AG04449 (cell line): ENCODE results near the gene STRN3.

Experiments
- CTCF ChIA-PET: fragments of 350-600 bp; formaldehyde crosslinking; extraction: SDS; loops from one replicate; lab custom pipeline; 2021; ENCODE audit warnings: antibody characterized with exemption; lab: Yijun Ruan, JAX
- POLR2A ChIA-PET: fragments of 400-600, 350-600 bp; formaldehyde crosslinking; extraction: SDS; loops from one replicate; lab custom pipeline; 2020; ENCODE audit warnings: antibody characterized with exemption, inconsistent platforms; lab: Yijun Ruan, JAX
- DNase-seq: peaks from one replicate; pipeline ENCODE4 v3.0.0-alpha.2; 2010; ENCODE audit warnings: low read depth, low spot score
- H3K4me3 ChIP-seq: 2 replicates; pipeline ENCODE4 v1.5.1; 2011; ENCODE audit warnings: low read depth, mild to moderate bottlenecking, control low read depth, low read length
- TF ChIP-seq, protein P1 (sequence below): IDR thresholded peaks from one replicate; pipeline ENCODE4 v1.5.1; 2011; ENCODE audit warnings: mild to moderate bottlenecking, moderate library complexity, low read length, control low read depth, inconsistent platforms; ENCODE audit not compliant: insufficient read depth; ENCODE audit errors: missing control alignments

STRN3 gene

DNA sequence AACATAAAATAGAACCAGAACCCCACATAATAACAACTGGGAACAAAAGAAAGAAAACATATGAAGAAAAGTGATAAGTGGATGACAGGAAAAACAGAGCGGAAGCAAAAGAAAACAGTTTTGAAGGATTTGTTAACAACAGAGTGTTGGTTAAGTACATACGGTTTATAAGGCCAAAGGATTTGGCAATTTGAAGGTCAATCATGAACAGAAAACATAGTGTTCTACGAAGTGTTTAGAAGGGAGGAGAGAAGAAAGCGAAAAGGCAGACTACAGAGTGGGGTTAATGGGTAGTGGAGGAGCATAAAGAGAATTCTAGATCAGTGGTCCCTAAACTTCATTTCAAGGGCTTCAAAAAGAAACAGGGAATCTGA lies 4.6 kb downstream of the STRN3 start:
- TF ChIP-seq, protein P1, sequence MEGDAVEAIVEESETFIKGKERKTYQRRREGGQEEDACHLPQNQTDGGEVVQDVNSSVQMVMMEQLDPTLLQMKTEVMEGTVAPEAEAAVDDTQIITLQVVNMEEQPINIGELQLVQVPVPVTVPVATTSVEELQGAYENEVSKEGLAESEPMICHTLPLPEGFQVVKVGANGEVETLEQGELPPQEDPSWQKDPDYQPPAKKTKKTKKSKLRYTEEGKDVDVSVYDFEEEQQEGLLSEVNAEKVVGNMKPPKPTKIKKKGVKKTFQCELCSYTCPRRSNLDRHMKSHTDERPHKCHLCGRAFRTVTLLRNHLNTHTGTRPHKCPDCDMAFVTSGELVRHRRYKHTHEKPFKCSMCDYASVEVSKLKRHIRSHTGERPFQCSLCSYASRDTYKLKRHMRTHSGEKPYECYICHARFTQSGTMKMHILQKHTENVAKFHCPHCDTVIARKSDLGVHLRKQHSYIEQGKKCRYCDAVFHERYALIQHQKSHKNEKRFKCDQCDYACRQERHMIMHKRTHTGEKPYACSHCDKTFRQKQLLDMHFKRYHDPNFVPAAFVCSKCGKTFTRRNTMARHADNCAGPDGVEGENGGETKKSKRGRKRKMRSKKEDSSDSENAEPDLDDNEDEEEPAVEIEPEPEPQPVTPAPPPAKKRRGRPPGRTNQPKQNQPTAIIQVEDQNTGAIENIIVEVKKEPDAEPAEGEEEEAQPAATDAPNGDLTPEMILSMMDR, result no peak
- no peak for DNase-seq
- ChIA-PET CTCF (interaction anchor here (1.5 kb wide), 1 partner anchor 61 kb away, joined by 6 read pairs; no protein-coding TSS in a partner anchor), POLR2A (no interaction called here)
- no peak overlapping the region for H3K4me3 ChIP-seq

DNA sequence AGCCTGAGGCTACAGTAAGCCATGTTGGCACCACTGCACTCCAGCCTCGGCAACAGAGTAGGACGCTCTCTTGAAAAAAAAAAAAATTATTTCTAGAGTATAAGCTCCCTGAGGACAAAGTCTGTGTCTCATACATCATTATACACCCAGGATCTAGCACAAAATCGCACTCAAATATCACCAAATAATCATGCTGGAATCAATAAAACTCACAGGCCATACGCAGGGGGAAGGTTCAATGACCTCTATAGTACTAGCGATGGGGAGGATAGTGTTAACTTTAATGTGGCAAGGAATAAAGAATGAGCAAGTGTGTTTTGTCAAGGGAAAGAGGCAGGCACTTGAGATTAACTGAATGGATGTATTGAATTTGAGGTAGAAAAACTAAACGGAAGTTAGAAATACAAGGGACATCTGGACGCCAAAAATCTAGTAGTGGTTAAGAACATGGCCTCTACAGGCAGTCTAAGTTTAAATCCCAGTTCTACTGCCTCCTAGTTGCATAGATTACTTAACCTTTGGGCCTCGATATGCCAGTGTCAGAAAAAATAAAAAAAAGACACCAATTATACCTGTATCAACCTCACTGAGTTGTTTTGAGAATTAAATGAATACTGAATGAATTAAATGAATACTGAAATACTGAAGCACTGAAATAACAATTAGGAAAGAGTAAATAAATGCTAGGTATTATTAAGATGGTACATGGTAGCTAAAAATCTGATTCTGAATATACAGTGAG lies 5.2 kb downstream of the STRN3 start:
- TF ChIP-seq, protein P1, result no peak
- no peak for DNase-seq
- ChIA-PET CTCF (no interaction called here), POLR2A (no interaction called here)
- no peak overlapping the region for H3K4me3 ChIP-seq

DNA sequence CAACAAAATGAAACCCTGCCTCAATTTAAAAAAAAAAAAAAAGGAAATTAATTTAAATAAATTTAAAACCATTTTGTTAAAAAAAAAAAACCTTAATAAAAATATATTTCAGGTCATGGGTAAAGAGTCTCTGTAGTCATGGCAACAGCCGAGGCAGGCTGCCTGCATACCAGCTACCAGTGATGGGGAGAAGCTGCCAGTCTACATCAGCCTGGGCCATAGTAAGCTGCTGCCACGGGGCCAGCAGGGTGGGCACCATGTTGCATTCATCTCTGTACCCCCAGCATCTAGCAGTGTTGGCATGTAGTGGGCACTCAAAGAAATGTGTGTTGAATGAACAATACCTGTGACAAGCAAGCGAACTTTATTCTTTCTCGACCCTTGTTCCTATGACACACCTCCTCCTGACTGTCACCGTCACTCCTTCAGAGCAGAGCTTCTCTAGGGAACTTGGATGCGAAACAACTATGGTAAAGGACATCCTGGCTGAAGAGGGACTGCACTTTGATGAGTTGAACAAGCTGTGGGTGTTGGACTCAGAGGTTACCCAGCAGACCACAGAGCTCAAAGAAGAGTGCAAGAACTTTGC lies 8.0 kb downstream of the STRN3 start:
- CTCF ChIA-PET, result no interaction called here
- DNase-seq, result no peak
- POLR2A ChIA-PET, result interaction anchor here (1.3 kb wide), 1 partner anchor 8 kb away, joined by 3 read pairs; the partner anchor contains the start of gene STRN3
- TF ChIP-seq, protein P1, result no peak
- no peak overlapping the region for H3K4me3 ChIP-seq

DNA sequence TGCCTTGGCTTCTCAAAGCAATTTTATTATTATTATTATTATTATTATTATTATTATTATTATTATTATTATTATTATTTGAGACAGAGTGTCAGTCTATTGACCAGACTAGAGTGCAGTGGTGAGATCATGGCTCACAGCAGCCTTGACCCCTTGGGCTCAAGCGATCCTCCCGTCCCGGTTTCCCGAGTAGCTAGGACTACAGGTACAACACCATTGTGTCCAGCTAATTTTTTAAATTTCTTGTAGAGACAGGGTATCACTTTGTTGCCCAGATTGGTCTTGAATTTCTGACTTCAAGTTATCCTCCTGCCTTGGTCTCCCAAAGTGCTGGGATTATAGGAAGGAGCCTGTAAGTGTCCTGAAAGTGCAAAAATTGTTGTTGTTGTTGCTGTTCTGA lies 12.3 kb downstream of the STRN3 start:
- ChIA-PET CTCF (no interaction called here), POLR2A (no interaction called here)
- TF ChIP-seq, protein P1, result no peak

DNA sequence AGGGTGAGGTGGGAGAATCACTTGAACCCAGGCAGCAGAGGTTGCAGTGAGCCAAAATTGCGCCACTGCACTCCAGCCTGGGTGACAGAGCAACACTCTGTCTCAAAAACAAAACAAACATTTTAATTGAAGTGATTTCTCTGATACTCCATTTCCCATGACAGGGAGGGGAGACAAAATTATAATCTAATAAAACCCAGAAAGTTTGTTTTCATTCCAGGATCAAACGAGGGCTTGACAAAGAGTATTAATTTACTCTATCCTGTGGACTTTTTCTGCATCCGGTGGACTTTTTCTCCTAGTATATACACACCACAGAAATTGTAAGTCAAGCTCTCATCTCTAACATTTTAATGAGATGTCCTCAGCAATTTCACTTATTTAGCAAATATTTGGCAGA lies 15.2 kb downstream of the STRN3 start:
- ChIA-PET POLR2A (no interaction called here), CTCF (interaction anchor here (1.2 to 1.5 kb wide), 3 partner anchors 13 to 15 kb away, joined by 3 to 4 read pairs (median 3); no protein-coding TSS in a partner anchor)
- no peak for DNase-seq
- TF ChIP-seq, protein P1, result no peak
- no peak overlapping the region for H3K4me3 ChIP-seq

More for the DNA sequence above, 12.3 kb downstream of the STRN3 start:
- no peak overlapping the region for H3K4me3 ChIP-seq
- no peak for DNase-seq

DNA sequence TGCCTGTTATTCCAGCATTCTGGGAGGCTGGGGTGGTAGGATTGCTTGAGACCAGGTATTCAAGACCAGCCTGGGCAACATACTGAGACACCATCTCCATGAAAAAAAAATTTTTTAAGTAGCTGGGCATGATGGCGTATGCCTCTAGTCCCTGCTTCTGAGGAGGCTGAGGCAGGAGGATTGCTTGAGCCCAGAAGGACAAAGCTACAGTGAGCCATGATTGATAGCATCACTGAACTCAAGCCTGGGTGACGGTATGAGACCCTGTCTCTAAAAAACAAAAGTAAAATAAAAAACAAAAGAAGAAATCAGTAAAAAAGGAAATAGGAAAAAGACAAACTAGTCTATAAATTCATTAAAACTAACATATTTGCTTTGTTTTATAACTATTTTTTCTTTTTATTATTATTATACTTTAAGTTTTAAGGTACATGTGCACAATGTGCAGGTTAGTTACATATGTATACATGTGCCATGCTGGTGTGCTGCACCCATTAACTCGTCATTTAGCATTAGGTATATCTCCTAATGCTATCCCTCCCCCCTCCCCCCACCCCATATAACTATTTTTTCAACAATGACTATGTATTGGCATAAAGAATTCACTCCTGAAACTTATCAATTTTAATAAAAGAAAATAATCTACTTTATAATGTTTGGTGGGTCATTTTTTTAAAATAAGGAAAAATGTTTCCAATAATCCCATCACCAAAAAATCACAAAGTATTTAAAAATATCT lies 16.2 kb downstream of the STRN3 start:
- H3K4me3 ChIP-seq, result no peak overlapping the region
- TF ChIP-seq, protein P1, result no peak
- ChIA-PET POLR2A (no interaction called here), CTCF (interaction anchor here (1.5 kb wide), 2 partner anchors 12 to 13 kb away, joined by 3 to 4 read pairs; no protein-coding TSS in a partner anchor)
- DNase-seq, result no peak
